Caki2 (cell line): ENCODE measurements around the gene ZNF414. TPM values are rescaled to one million over a fixed set of nuclear protein-coding genes. Genes with fewer than 3 reads are reported as not detected.
A peak's percentile ranks its signal among the peaks of the same experiment; 100 is the strongest.
"Not testable (repeated sequence)": the region's sequence is repeated elsewhere in the genome, so short reads cannot be mapped to it uniquely, and the experiment has no call there.

Experiments used
- DNase-seq: peaks from one replicate; pipeline ENCODE4 v3.0.0-alpha.2; 2015; ENCODE audit warnings: low read depth
- in situ Hi-C: cut with HindIII; loops from 2 replicates; pipeline ENCODE4 v1.10.0; 2016; ENCODE audit warnings: low sequenced_read_pairs, low pct_unique_long_range_greater_than_20kb, mixed read lengths
- total RNA-seq: library from RNA; depleted of rRNA; stranded (reverse); fragments of >200 nt; shearing (Covaris generic); gene quantifications from 2 replicates; pipeline ENCODE4 v1.2.3, GENCODE V29; 2014; ENCODE audit warnings: low replicate concordance

Gene ZNF414
- total RNA-seq, 1 experiment from 2014 or later, result 0.81 TPM

GRCh38 chr19:8526345-8527091, 12.6 kb upstream of the ZNF414 start:
- in situ Hi-C loops, result no loop called here
- DNase-seq, result peak; percentile 84

- in situ Hi-C loops, result no loop called here
- DNase-seq, result no peak
Measured at GRCh38 chr19:8525401-8525684, 11.4 kb upstream of the ZNF414 start.

GRCh38 chr19:8519388-8519787, 5.4 kb upstream of the ZNF414 start:
- in situ Hi-C loops, result no loop called here

GRCh38 chr19:8518536-8518935, 4.6 kb upstream of the ZNF414 start:
- no peak for DNase-seq

More at GRCh38 chr19:8519388-8519787, 5.4 kb upstream of the ZNF414 start:
- DNase-seq, result no peak

GRCh38 chr19:8517551-8518442, 3.8 kb upstream of the ZNF414 start:
- in situ Hi-C loops, result no loop called here
- no peak for DNase-seq

More at GRCh38 chr19:8518536-8518935, 4.6 kb upstream of the ZNF414 start:
- in situ Hi-C loops, result no loop called here

- DNase-seq, result no peak
- in situ Hi-C loops, result no loop called here
Measured at GRCh38 chr19:8515317-8515716, 1.4 kb upstream of the ZNF414 start.

- in situ Hi-C loops, DNase-seq: not testable (repeated sequence)
Measured at GRCh38 chr19:8514505-8515009, 590 bp upstream of the ZNF414 start.

- in situ Hi-C loops, result no loop called here
- DNase-seq, result no peak
Measured at GRCh38 chr19:8513036-8513686, 806 bp downstream of the ZNF414 start.

GRCh38 chr19:8512115-8512967, 1.6 kb downstream of the ZNF414 start:
- peak; percentile 61 for DNase-seq
- in situ Hi-C loops, result no loop called here

- in situ Hi-C loops, result no loop called here
Measured at GRCh38 chr19:8511573-8512101, 2.3 kb downstream of the ZNF414 start.

GRCh38 chr19:8510589-8511115, 3.3 kb downstream of the ZNF414 start:
- in situ Hi-C loops, result no loop called here
- DNase-seq, result no peak

More at GRCh38 chr19:8511573-8512101, 2.3 kb downstream of the ZNF414 start:
- no peak for DNase-seq

GRCh38 chr19:8506402-8506957, 7.5 kb downstream of the ZNF414 start:
- DNase-seq, result no peak
- in situ Hi-C loops, result no loop called here

- in situ Hi-C loops, result no loop called here
- DNase-seq, result peak; percentile 49
Measured at GRCh38 chr19:8505680-8506401, 8.1 kb downstream of the ZNF414 start.

- no peak for DNase-seq
- in situ Hi-C loops, result no loop called here
Measured at GRCh38 chr19:8504919-8505318, 9.0 kb downstream of the ZNF414 start.

GRCh38 chr19:8504171-8504570, 9.8 kb downstream of the ZNF414 start:
- no peak for DNase-seq
- in situ Hi-C loops, result no loop called here

GRCh38 chr19:8503510-8503909, 10.5 kb downstream of the ZNF414 start:
- in situ Hi-C loops, result no loop called here
- DNase-seq, result no peak

GRCh38 chr19:8501981-8502380, 12.0 kb downstream of the ZNF414 start:
- DNase-seq, result no peak
- in situ Hi-C loops, result no loop called here
